ENCODE data around the gene VPS13D. TPM values are rescaled to one million over a fixed set of nuclear protein-coding genes. Genes with fewer than 3 reads are reported as not detected.

Gene VPS13D
- total RNA-seq, 1 experiment from 2014 or later = 29.0 TPM

- no peak for DNase-seq (ENCODE audit: low spot score)
- no peaks in the 10 kb centered on the region; the same call in 1 of the 2 replicates for H3K36me3 Mint-ChIP-seq
- POLR2A ChIA-PET = interaction anchor here (0.6 kb wide), 1 partner anchor 174 kb away, joined by 9 read pairs; no protein-coding TSS in a partner anchor
- no peaks in the 10 kb centered on the region for H3K9me3 Mint-ChIP-seq
- no peak for ATAC-seq
- H3K27me3 Mint-ChIP-seq (ENCODE audit: low read depth) = no peaks in the 10 kb centered on the region
- no peak overlapping the region for H3K27ac Mint-ChIP-seq
- TF ChIP-seq TCF7 (CRISPR knock-in tag; IDR thresholded peaks at IDR 0.05; ENCODE audit: low read depth) = no peak
- TF ChIP-seq ELF4 (CRISPR knock-in tag; IDR thresholded peaks at IDR 0.05; ENCODE audit: low read depth) = no peak
- TF ChIP-seq ARID4B (CRISPR knock-in tag; IDR thresholded peaks at IDR 0.05; ENCODE audit: borderline replicate concordance) = no peak
- no peak for TF ChIP-seq MLX (CRISPR knock-in tag; IDR thresholded peaks at IDR 0.05)
- TF ChIP-seq ZNF425 (CRISPR knock-in tag; conservative IDR thresholded peaks at IDR 0.05) = no peak
- no peak for TF ChIP-seq FOXP1 (CRISPR knock-in tag; IDR thresholded peaks at IDR 0.05; ENCODE audit: borderline replicate concordance)
- no peak for TF ChIP-seq CREM (CRISPR knock-in tag; IDR thresholded peaks at IDR 0.05)
- no peak for TF ChIP-seq NFATC4 (CRISPR knock-in tag; IDR thresholded peaks at IDR 0.05)
- TF ChIP-seq ZNF138 (CRISPR knock-in tag; conservative IDR thresholded peaks at IDR 0.05) = no peak
- TF ChIP-seq MYBL2 (CRISPR knock-in tag; IDR thresholded peaks at IDR 0.05) = no peak
- TF ChIP-seq ZNF671 (CRISPR knock-in tag; IDR thresholded peaks at IDR 0.05) = no peak
- no peak for TF ChIP-seq JAZF1 (CRISPR knock-in tag; IDR thresholded peaks at IDR 0.05)
- no peak for TF ChIP-seq CTCF (IDR thresholded peaks at IDR 0.05)
- TF ChIP-seq IRF1 (CRISPR knock-in tag; IDR thresholded peaks at IDR 0.05) = no peak
- TF ChIP-seq FOXJ3 (CRISPR knock-in tag; IDR thresholded peaks at IDR 0.05; ENCODE audit: borderline replicate concordance) = no peak
- no peak for TF ChIP-seq ZBTB43 (CRISPR knock-in tag; IDR thresholded peaks at IDR 0.05)
- no peak for TF ChIP-seq NR1H2 (CRISPR knock-in tag; IDR thresholded peaks at IDR 0.05)
- H3K4me1 Mint-ChIP-seq = peaks cover 23% of the 10 kb centered on the region
- CTCF ChIA-PET = no interaction called here
- no peak overlapping the region for H3K4me3 Mint-ChIP-seq
Measured at GRCh38 chr1:12504601-12505000, 274.8 kb downstream of the VPS13D start.

Data from WTC11 (cell line).